T-cell (primary cell): Measurements from ENCODE around the gene MIPEP. TPM values are rescaled to one million over a fixed set of nuclear protein-coding genes. Genes with fewer than 3 reads are reported as not detected.
A peak's percentile ranks its signal among the peaks of the same experiment; 100 is the strongest.

Source experiments
- ATAC-seq, 4 experiments: fragments of 200-7000 bp in 3 of 4; fragments of 150-1000 bp in 1 of 4; cut with Tn5 transposase; replicated peaks in 1 of 4; 1 replicate in 3 of 4; 2 replicates in 1 of 4; pipeline ENCODE4 v1.10.0; 2021; ENCODE audit warnings: moderate library complexity in 3 of 4, mild to moderate bottlenecking in 2 of 4, moderate number of reproducible peaks in 1 of 4
- CTCF ChIA-PET, 2 donors: fragments of 300-600 bp; sonication (Branson Sonifier 250); formaldehyde crosslinking; loops; one replicate each; lab custom pipeline; 2022; ENCODE audit warnings: antibody characterized with exemption in 2 of 2; lab: Charles Lee
- POLR2A ChIA-PET, 2 donors: fragments of 300-600 bp; sonication (Branson Sonifier 250); formaldehyde crosslinking; loops; one replicate each; lab custom pipeline; 2022; ENCODE audit warnings: antibody characterized with exemption in 2 of 2; lab: Charles Lee
- DNase-seq, 35 experiments: peaks; one replicate each; pipeline versions ENCODE4 v3.0.0 to v3.0.0-alpha.2; 2013 to 2023
- H3K27ac ChIP-seq: one replicate; pipeline ENCODE4 v1.5.1; 2013; ENCODE audit warnings: low read length
- H3K27me3 ChIP-seq, 2 experiments: replicated peaks in 1 of 2; 1 replicate in 1 of 2; 2 replicates in 1 of 2; pipeline versions ENCODE4 v1.6.1 to v1.7.0; 2013; ENCODE audit warnings: low read length in 1 of 2, mixed read lengths in 1 of 2; ENCODE audit not compliant: control insufficient read depth in 2 of 2, insufficient read depth in 2 of 2; ENCODE audit errors: extremely low read depth in 1 of 2
- H3K36me3 ChIP-seq, 2 donors: 1 replicate in 1 of 2; 2 replicates in 1 of 2; pipeline versions ENCODE4 v1.6.1 to v1.7.0; 2013; ENCODE audit warnings: low read length in 1 of 2; ENCODE audit not compliant: control insufficient read depth in 2 of 2, insufficient read depth in 1 of 2; ENCODE audit errors: extremely low read depth in 1 of 2
- H3K4me1 ChIP-seq, 2 experiments: 1 replicate in 1 of 2; 2 replicates in 1 of 2; pipeline versions ENCODE4 v1.6.1 to v1.7.0; 2013; ENCODE audit warnings: low read length in 2 of 2, mixed read lengths in 1 of 2; ENCODE audit not compliant: insufficient read depth in 2 of 2, control insufficient read depth in 1 of 2; ENCODE audit errors: extremely low read depth in 1 of 2
- H3K4me3 ChIP-seq, 2 donors: 1 replicate in 1 of 2; 2 replicates in 1 of 2; pipeline versions ENCODE4 v1.5.1 to v1.7.0; 2013; ENCODE audit warnings: mild to moderate bottlenecking in 2 of 2, low read length in 1 of 2, moderate library complexity in 1 of 2; ENCODE audit not compliant: control insufficient read depth in 1 of 2; ENCODE audit errors: extremely low read depth in 1 of 2
- H3K9me3 ChIP-seq: 2 replicates; pipeline ENCODE4 v1.7.0; 2013
- H3K27ac Mint-ChIP-seq, 2 donors: one replicate each; pipeline ENCODE4 v1.8.0; 2020 to 2021; ENCODE audit warnings: mild to moderate bottlenecking in 2 of 2, mixed read lengths in 2 of 2
- H3K27me3 Mint-ChIP-seq, 2 donors: one replicate each; pipeline ENCODE4 v1.8.0; 2021 to 2022; ENCODE audit warnings: mixed read lengths in 2 of 2
- H3K36me3 Mint-ChIP-seq: one replicate; pipeline ENCODE4 v1.8.0; 2021; ENCODE audit warnings: mixed read lengths
- H3K4me1 Mint-ChIP-seq, 3 donors: one replicate each; pipeline ENCODE4 v1.8.0; 2020 to 2022; ENCODE audit warnings: mixed read lengths in 3 of 3, mild to moderate bottlenecking in 1 of 3
- H3K4me3 Mint-ChIP-seq, 3 donors: one replicate each; pipeline ENCODE4 v1.8.0; 2020 to 2022; ENCODE audit warnings: mild to moderate bottlenecking in 3 of 3, mixed read lengths in 3 of 3, moderate library complexity in 3 of 3
- H3K9me3 Mint-ChIP-seq, 3 donors: one replicate each; pipeline ENCODE4 v1.8.0; 2020 to 2022; ENCODE audit warnings: mixed read lengths in 3 of 3
- WGBS: methylation state at CpG from one replicate; pipeline ENCODE4 v1.1.5; 2013; ENCODE audit warnings: missing lambda C conversion rate; ENCODE audit not compliant: insufficient coverage; 5-methylcytosine and 5-hydroxymethylcytosine counted together
- total RNA-seq, 35 experiments: library from RNA in 6 of 35; stranded (reverse) in 6 of 35; fragments of 120-200 nt in 1 of 35; gene quantifications; one replicate each; pipeline versions ENCODE4 v1.2.1 to v1.2.4 and lab custom pipeline; 2013 to 2026

The MIPEP gene
- total RNA-seq (10 to 100 TPM in 4 of 5 donors, 1 to 10 TPM in 1; 6.3 to 13.8 (median 12.3) TPM), total RNA-seq (lab: John Stamatoyannopoulos, UW) (4.8 to 20.2 (median 9.7) reads per million in 29 experiments)
- 10.2 TPM for total RNA-seq (2013)

DNA sequence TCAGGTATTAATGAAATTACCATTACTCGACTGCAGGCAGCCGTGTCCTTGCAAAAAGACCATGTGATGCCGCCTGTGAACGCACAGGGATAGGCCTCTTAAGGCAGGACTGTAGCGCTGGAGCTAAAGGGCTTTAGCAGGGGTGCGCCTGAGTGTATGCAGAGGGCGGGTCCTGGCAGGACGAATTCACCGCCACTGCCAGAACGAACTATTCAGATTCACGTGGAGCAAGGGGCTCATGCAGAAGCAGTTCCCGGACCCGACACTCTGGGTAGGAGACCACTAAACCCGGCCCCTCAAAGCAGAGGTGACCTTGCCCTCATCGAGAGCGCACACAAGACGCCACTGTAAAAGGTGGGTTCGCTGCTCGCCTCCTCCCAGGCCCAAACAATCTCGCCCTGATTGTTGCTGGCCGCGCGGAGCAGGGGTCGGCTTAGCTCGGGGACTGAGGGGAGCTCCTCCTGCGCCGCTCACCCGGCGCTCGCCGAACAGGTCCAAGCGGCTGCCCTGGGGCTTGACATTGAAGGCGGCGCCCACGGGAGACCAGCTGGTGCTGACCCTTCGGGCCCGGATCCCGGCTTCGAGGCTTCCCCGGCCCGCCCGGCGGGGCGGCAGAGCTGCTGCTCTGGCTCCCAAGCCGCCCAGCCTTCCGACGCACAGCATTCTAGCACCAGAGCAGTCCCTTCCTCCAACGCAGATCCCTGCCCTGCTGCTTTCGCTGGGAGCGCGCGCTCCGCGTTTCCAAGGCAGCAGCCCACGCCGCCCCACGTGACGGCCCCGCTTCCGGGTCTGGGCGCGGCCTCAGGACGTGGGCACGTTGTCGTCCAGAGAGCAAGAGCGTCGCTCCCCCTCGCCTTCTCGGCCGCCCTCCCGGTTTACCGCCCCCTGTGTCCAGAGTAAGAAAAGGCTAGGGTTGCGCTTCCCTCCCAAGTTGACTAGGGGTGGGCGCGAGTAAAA, at the start of gene MIPEP:
MIPEP (minus strand) TSS at position 743 of the 957 bp plus-strand sequence; CDS start at position 663, 80 bp downstream.
- WGBS: under 1% methylated on average over 69 of the region's 75 CpGs
- Histone ChIP-seq H3K4me3 (peak within 1 kb of the TSS; percentile 77 to 96), H3K4me1 (peaks cover 7 to 9% of the 10 kb centered on the region in 2 experiments), H3K27ac (no peak within 1 kb of the TSS), H3K9me3 (no peaks in the 10 kb centered on the region), H3K27me3 (no peaks in the 10 kb centered on the region), H3K36me3 (peaks cover 0 to 6% of the 10 kb centered on the region in 2 donors)
- ChIA-PET CTCF (interaction anchor here (0.5 to 1.1 kb wide), 3 partner anchors 339 to 481 kb away, joined by 3 to 7 read pairs (median 4); no protein-coding TSS in a partner anchor), POLR2A (no interaction called here)
- H3K9me3 Mint-ChIP-seq: no peaks in the 10 kb centered on the region
- peaks cover 9% of the 10 kb centered on the region for H3K36me3 Mint-ChIP-seq
- peak within 1 kb of the TSS; percentile 80 to 83 for H3K27ac Mint-ChIP-seq
- peaks cover 14 to 28% (median 25%) of the 10 kb centered on the region in 3 donors for H3K4me1 Mint-ChIP-seq
- H3K4me3 Mint-ChIP-seq: peak within 1 kb of the TSS; percentile 84 to 92 (median 87)
- peak; percentile 70 to 93 (median 77) for DNase-seq
- H3K27me3 Mint-ChIP-seq: no peaks in the 10 kb centered on the region
- ATAC-seq: peak; percentile 96 to 98 (median 97)

DNA sequence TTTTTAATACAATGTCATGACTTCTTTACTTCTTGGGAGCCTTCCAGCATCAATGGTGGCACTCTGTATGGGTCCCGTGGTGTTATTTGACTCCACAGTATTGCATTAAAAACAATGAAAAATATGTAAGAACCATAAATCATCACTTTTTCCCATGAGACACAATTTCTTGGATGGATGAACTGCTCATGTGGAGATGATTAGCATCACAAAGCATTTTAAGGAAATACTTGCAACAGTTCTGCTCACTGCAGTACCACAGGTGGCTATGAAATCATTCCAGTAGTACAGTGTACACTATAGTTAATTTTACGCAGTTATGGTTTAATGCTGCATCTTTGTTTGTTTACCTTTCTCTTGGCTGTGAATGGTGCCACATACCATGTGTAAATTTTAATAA, 45.3 kb upstream of the MIPEP start:
- Mint-ChIP-seq H3K9me3 (peaks cover 0 to 10% (median 1%) of the 10 kb centered on the region in 3 donors), H3K27ac (no peak overlapping the region), H3K36me3 (no peaks in the 10 kb centered on the region), H3K4me1 (no peaks in the 10 kb centered on the region), H3K27me3 (peaks cover 36 to 48% of the 10 kb centered on the region in 2 donors), H3K4me3 (no peak overlapping the region)
- no peaks in the 10 kb centered on the region for H3K4me1 ChIP-seq
- ChIA-PET POLR2A (no interaction called here), CTCF (no interaction called here)
- no peak overlapping the region for H3K4me3 ChIP-seq
- H3K9me3 ChIP-seq: no peaks in the 10 kb centered on the region
- ATAC-seq (no peak), DNase-seq (no peak)
- H3K27ac ChIP-seq: no peak overlapping the region
- no CpG with 5 or more reads among the region's 2 CpGs for WGBS
- peaks cover 0 to 6% of the 10 kb centered on the region in 2 experiments for H3K27me3 ChIP-seq
- H3K36me3 ChIP-seq: no peaks in the 10 kb centered on the region

DNA sequence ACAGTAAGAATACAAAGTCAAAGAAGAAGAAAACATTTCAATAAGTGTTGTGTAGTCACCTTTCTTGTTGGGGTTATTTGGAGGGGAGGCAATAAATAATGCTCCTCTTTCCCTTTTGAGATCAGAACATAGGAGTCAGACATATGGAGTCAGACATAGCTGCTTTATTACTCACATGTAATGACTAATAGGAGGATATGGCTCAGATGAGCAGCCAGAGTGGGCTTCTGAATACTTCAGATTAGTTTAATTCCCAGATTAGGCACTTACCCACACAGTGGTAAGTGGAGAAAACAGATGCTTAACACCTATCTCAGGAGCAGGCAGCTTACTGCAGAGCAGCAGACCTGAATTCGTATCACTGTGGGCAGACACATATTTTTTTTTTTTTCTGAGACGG, 39.8 kb upstream of the MIPEP start:
- DNase-seq: no peak
- H3K27me3 Mint-ChIP-seq: peaks cover 25 to 32% of the 10 kb centered on the region in 2 donors
- Histone ChIP-seq H3K36me3 (no peaks in the 10 kb centered on the region), H3K4me1 (no peaks in the 10 kb centered on the region), H3K4me3 (no peak overlapping the region), H3K27ac (no peak overlapping the region), H3K9me3 (no peaks in the 10 kb centered on the region), H3K27me3 (peaks cover 0 to under 1% of the 10 kb centered on the region in 2 experiments)
- H3K4me3 Mint-ChIP-seq: no peak overlapping the region
- no peak overlapping the region for H3K27ac Mint-ChIP-seq
- no peaks in the 10 kb centered on the region for H3K9me3 Mint-ChIP-seq
- CTCF ChIA-PET: no interaction called here
- no peak for ATAC-seq
- 80% methylated on average over 1 of the region's 2 CpGs for WGBS
- H3K4me1 Mint-ChIP-seq: no peaks in the 10 kb centered on the region
- no peaks in the 10 kb centered on the region for H3K36me3 Mint-ChIP-seq
- POLR2A ChIA-PET: no interaction called here

DNA sequence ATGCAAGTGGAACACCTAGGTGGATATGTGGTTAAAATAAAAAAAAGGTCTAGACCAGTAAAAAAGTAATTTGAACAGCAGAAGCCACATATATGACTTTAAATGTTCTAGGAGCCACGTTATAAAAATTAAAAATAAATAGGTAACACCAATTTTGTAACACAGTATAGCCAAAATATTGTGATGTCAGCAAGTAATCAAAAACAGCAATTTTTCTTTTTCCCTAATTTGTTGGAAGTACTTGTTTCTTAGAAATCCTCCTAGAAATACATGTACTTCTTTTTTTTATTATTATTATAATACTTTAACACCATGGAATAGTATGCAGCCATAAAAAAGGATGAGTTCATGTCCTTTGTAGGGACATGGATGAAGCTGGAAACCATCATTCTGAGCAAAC, 33.8 kb upstream of the MIPEP start:
- Mint-ChIP-seq H3K4me1 (no peaks in the 10 kb centered on the region), H3K9me3 (peaks cover 0 to 3% (median 0%) of the 10 kb centered on the region in 3 donors), H3K27me3 (peaks cover 17 to 27% of the 10 kb centered on the region in 2 donors), H3K27ac (no peak overlapping the region), H3K36me3 (no peaks in the 10 kb centered on the region), H3K4me3 (no peak overlapping the region)
- no peak for ATAC-seq
- ChIA-PET CTCF (no interaction called here), POLR2A (no interaction called here)
- Histone ChIP-seq H3K9me3 (no peaks in the 10 kb centered on the region), H3K27ac (no peak overlapping the region), H3K36me3 (no peaks in the 10 kb centered on the region), H3K4me1 (no peaks in the 10 kb centered on the region), H3K4me3 (no peak overlapping the region), H3K27me3 (peaks cover 0 to 3% of the 10 kb centered on the region in 2 experiments)
- DNase-seq: no peak
- WGBS: no CpG with 5 or more reads among the region's 1 CpG

DNA sequence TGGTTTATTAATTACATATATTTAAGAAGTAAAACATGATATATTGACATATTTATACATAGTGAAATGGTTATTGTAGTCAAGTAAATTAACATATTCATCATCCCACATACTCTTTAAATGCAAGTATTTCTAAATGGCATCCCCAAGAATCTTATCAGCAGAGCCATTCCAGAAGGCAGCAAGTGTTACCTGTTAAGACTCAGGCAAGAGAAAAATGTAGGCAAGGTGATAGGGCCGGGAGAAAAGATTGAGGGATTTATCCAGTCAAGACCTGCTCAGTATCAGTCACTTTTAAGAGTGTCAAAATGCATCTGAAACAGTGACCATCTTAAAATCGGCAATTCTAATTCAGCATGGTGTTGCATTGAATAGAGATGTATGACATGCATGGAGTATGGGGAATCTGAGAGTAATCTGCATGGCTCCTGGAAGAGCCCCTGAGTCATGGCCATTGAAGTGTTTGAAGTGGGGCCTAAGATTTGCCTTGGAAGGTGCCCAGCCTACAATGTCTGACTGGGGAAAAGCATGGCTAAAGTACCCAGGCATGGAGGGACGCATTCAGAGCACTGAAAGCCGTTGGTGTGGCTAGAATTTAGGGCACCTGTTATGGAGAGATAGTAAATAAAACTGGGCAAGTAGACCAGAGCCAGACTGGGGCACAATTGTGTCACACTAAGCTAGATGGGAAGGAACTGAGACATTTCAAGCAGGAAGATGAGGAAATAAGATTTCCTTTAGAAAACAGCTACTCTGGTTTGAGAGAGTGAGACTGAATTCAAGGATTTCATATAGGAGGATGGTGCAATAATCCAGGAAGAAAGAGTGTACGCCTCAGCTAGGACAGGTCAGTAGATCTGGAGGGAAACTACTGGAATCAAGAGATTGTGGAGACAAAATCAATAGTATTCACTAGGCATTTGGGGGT, 33.1 kb upstream of the MIPEP start:
- Histone ChIP-seq H3K4me3 (no peak overlapping the region), H3K9me3 (no peaks in the 10 kb centered on the region), H3K4me1 (no peaks in the 10 kb centered on the region), H3K27ac (no peak overlapping the region), H3K36me3 (no peaks in the 10 kb centered on the region), H3K27me3 (peaks cover 0 to 3% of the 10 kb centered on the region in 2 experiments)
- Mint-ChIP-seq H3K27me3 (peaks cover 25 to 35% of the 10 kb centered on the region in 2 donors), H3K4me1 (no peaks in the 10 kb centered on the region), H3K27ac (no peak overlapping the region), H3K36me3 (no peaks in the 10 kb centered on the region), H3K9me3 (peaks cover 0 to 3% (median 0%) of the 10 kb centered on the region in 3 donors), H3K4me3 (no peak overlapping the region)
- 92% methylated on average over 4 of the region's 5 CpGs for WGBS
- DNase-seq (no peak), ATAC-seq (no peak)
- ChIA-PET CTCF (interaction anchor here (0.7 to 1.0 kb wide), 3 partner anchors 12 to 305 kb away, joined by 3 read pairs; no protein-coding TSS in a partner anchor), POLR2A (no interaction called here)
